Duodenal mucosa (tissue), 2 donors: ENCODE measurements around the gene PMM1.
"Not testable (repeated sequence)": the region's sequence is repeated elsewhere in the genome, so short reads cannot be mapped to it uniquely, and the experiment has no call there.

Source experiments
- H3K27ac ChIP-seq: one replicate; pipeline ENCODE4 v1.7.0; 2013; ENCODE audit warnings: low read depth, low read length
- H3K27me3 ChIP-seq, 2 donors: one replicate each; pipeline ENCODE4 v1.7.0; 2013; ENCODE audit warnings: low read length in 2 of 2, control low read depth in 1 of 2; ENCODE audit not compliant: insufficient read depth in 2 of 2, control insufficient read depth in 1 of 2
- H3K36me3 ChIP-seq, 2 donors: one replicate each; pipeline ENCODE4 v1.7.0; 2013; ENCODE audit warnings: low read length in 2 of 2, control low read depth in 1 of 2; ENCODE audit not compliant: insufficient read depth in 2 of 2, control insufficient read depth in 1 of 2
- H3K4me1 ChIP-seq, 2 donors: one replicate each; pipeline ENCODE4 v1.7.0; 2013; ENCODE audit warnings: low read length in 2 of 2, control low read depth in 1 of 2; ENCODE audit not compliant: insufficient read depth in 2 of 2, control insufficient read depth in 1 of 2
- H3K4me3 ChIP-seq, 2 donors: one replicate each; pipeline ENCODE4 v1.7.0; 2013; ENCODE audit warnings: low read length in 2 of 2, low read depth in 1 of 2
- H3K9ac ChIP-seq, 2 donors: one replicate each; pipeline ENCODE4 v1.7.0; 2013; ENCODE audit warnings: low read length in 2 of 2, low read depth in 1 of 2
- H3K9me3 ChIP-seq, 2 donors: one replicate each; pipeline ENCODE4 v1.7.0; 2013; ENCODE audit warnings: low read length in 2 of 2, control low read depth in 1 of 2; ENCODE audit not compliant: control insufficient read depth in 1 of 2

The PMM1 gene

GRCh38 chr22:41598081-41598480 lies 8.4 kb upstream of the PMM1 start:
- no peaks in the 10 kb centered on the region for H3K9me3 ChIP-seq
- no peaks in the 10 kb centered on the region for H3K27me3 ChIP-seq
- H3K36me3 ChIP-seq = peaks cover 15 to 27% of the 10 kb centered on the region in 2 donors
- no peak overlapping the region for H3K27ac ChIP-seq
- peaks cover 6 to 8% of the 10 kb centered on the region in 2 donors for H3K4me1 ChIP-seq
- H3K4me3 ChIP-seq = no peak overlapping the region
- H3K9ac ChIP-seq = no peak overlapping the region

- H3K4me1 ChIP-seq = peaks cover 6 to 8% of the 10 kb centered on the region in 2 donors
- no peak overlapping the region for H3K27ac ChIP-seq
- H3K4me3 ChIP-seq = no peak overlapping the region
- no peaks in the 10 kb centered on the region for H3K9me3 ChIP-seq
- no peaks in the 10 kb centered on the region for H3K27me3 ChIP-seq
- H3K36me3 ChIP-seq = peaks cover 10 to 22% of the 10 kb centered on the region in 2 donors
- H3K9ac ChIP-seq = no peak overlapping the region
These were observed 8.0 kb upstream of the PMM1 start for GRCh38 chr22:41597635-41597953.

GRCh38 chr22:41596776-41597634 lies 7.4 kb upstream of the PMM1 start:
- no peak overlapping the region for H3K9ac ChIP-seq

GRCh38 chr22:41595703-41596102 lies 6.1 kb upstream of the PMM1 start:
- no peaks in the 10 kb centered on the region for H3K27me3 ChIP-seq
- no peak overlapping the region for H3K27ac ChIP-seq
- peaks cover 5 to 14% of the 10 kb centered on the region in 2 donors for H3K36me3 ChIP-seq
- no peak overlapping the region for H3K4me3 ChIP-seq
- peaks cover 6 to 8% of the 10 kb centered on the region in 2 donors for H3K4me1 ChIP-seq
- H3K9ac ChIP-seq = no peak overlapping the region
- no peaks in the 10 kb centered on the region for H3K9me3 ChIP-seq

More at GRCh38 chr22:41596776-41597634, 7.4 kb upstream of the PMM1 start:
- Histone ChIP-seq H3K9me3 (no peaks in the 10 kb centered on the region), H3K27ac (no peak overlapping the region), H3K4me1 (peaks cover 6 to 8% of the 10 kb centered on the region in 2 donors), H3K36me3 (peaks cover 5 to 16% of the 10 kb centered on the region in 2 donors), H3K27me3 (no peaks in the 10 kb centered on the region), H3K4me3 (no peak overlapping the region)

- H3K27ac ChIP-seq, H3K27me3 ChIP-seq: not testable (repeated sequence)
- peaks cover 13 to 17% of the 10 kb centered on the region in 2 donors for H3K4me1 ChIP-seq
These were observed 3.8 kb upstream of the PMM1 start for GRCh38 chr22:41593336-41593960.

GRCh38 chr22:41587347-41587723 lies 2.3 kb downstream of the PMM1 start:
- H3K27me3 ChIP-seq = no peaks in the 10 kb centered on the region
- H3K36me3 ChIP-seq = peaks cover 18 to 27% of the 10 kb centered on the region in 2 donors
- peak overlapping the region; percentile 59 for H3K27ac ChIP-seq
- no peak overlapping the region for H3K9ac ChIP-seq
- no peaks in the 10 kb centered on the region for H3K9me3 ChIP-seq
- peaks cover 8 to 15% of the 10 kb centered on the region in 2 donors for H3K4me1 ChIP-seq
- no peak overlapping the region for H3K4me3 ChIP-seq

More at GRCh38 chr22:41593336-41593960, 3.8 kb upstream of the PMM1 start:
- not testable (repeated sequence) for H3K36me3 ChIP-seq, H3K9me3 ChIP-seq, H3K4me3 ChIP-seq, H3K9ac ChIP-seq

- no peak overlapping the region for H3K4me3 ChIP-seq
- H3K36me3 ChIP-seq = peaks cover 18 to 34% of the 10 kb centered on the region in 2 donors
- H3K27ac ChIP-seq = no peak overlapping the region
- peaks cover 8 to 15% of the 10 kb centered on the region in 2 donors for H3K4me1 ChIP-seq
- H3K9ac ChIP-seq = no peak overlapping the region
- no peaks in the 10 kb centered on the region for H3K9me3 ChIP-seq
- H3K27me3 ChIP-seq = no peaks in the 10 kb centered on the region
These were observed 3.7 kb downstream of the PMM1 start for GRCh38 chr22:41585898-41586297.

GRCh38 chr22:41584881-41585280 lies 4.8 kb downstream of the PMM1 start:
- H3K27ac ChIP-seq = no peak overlapping the region
- H3K27me3 ChIP-seq = no peaks in the 10 kb centered on the region
- no peaks in the 10 kb centered on the region for H3K9me3 ChIP-seq
- H3K4me1 ChIP-seq = peaks cover 8 to 15% of the 10 kb centered on the region in 2 donors
- no peak overlapping the region for H3K9ac ChIP-seq
- no peak overlapping the region for H3K4me3 ChIP-seq
- H3K36me3 ChIP-seq = peaks cover 23 to 40% of the 10 kb centered on the region in 2 donors

- H3K36me3 ChIP-seq = peaks cover 24 to 61% of the 10 kb centered on the region in 2 donors
- no peaks in the 10 kb centered on the region for H3K27me3 ChIP-seq
- no peak overlapping the region for H3K27ac ChIP-seq
These were observed 6.9 kb downstream of the PMM1 start for GRCh38 chr22:41582694-41583093.

GRCh38 chr22:41579997-41580355 lies 9.7 kb downstream of the PMM1 start:
- H3K27me3 ChIP-seq = no peaks in the 10 kb centered on the region
- H3K27ac ChIP-seq = no peak overlapping the region
- no peaks in the 10 kb centered on the region for H3K9me3 ChIP-seq
- peaks cover 30 to 80% of the 10 kb centered on the region in 2 donors for H3K36me3 ChIP-seq
- H3K4me1 ChIP-seq = no peaks in the 10 kb centered on the region
- no peak overlapping the region for H3K9ac ChIP-seq
- no peak overlapping the region for H3K4me3 ChIP-seq

More at GRCh38 chr22:41582694-41583093, 6.9 kb downstream of the PMM1 start:
- Histone ChIP-seq H3K4me3 (no peak overlapping the region), H3K9me3 (no peaks in the 10 kb centered on the region), H3K4me1 (no peaks in the 10 kb centered on the region), H3K9ac (no peak overlapping the region)
